Progenitor cell of endocrine pancreas (in vitro differentiated cells): ENCODE results near the gene AFG1L. TPM values are rescaled to one million over a fixed set of nuclear protein-coding genes. Genes with fewer than 3 reads are reported as not detected.
"Not testable (repeated sequence)": the region's sequence is repeated elsewhere in the genome, so short reads cannot be mapped to it uniquely, and the experiment has no call there.

Experiments used
- DNase-seq: peaks from one replicate; pipeline ENCODE4 v3.0.0; 2021; ENCODE audit warnings: low spot score; ENCODE audit not compliant: unreplicated experiment
- H3K27ac Mint-ChIP-seq: 2 replicates; pipeline ENCODE4 v1.8.0; 2021; ENCODE audit warnings: mild to moderate bottlenecking, moderate library complexity, mixed read lengths
- H3K27me3 Mint-ChIP-seq: 2 replicates; pipeline ENCODE4 v1.8.0; 2021; ENCODE audit warnings: mixed read lengths
- H3K36me3 Mint-ChIP-seq: 2 replicates; pipeline ENCODE4 v1.8.0; 2022; ENCODE audit warnings: mixed read lengths; ENCODE audit not compliant: insufficient read depth
- H3K4me1 Mint-ChIP-seq: 2 replicates; pipeline ENCODE4 v1.8.0; 2021; ENCODE audit warnings: low read depth, mixed read lengths
- H3K4me3 Mint-ChIP-seq: 2 replicates; pipeline ENCODE4 v1.8.0; 2021; ENCODE audit warnings: low read depth, mild to moderate bottlenecking, moderate library complexity, mixed read lengths
- H3K9me3 Mint-ChIP-seq: 2 replicates; pipeline ENCODE4 v1.8.0; 2021; ENCODE audit warnings: low read depth, mixed read lengths
- CTCF ChIP-seq: fragments of 200-600 bp; sonication (generic); IDR thresholded peaks from one replicate; pipeline ENCODE4 v1.5.0; 2021; ENCODE audit warnings: antibody characterized with exemption, mild to moderate bottlenecking; ENCODE audit not compliant: unreplicated experiment
- total RNA-seq: library from RNA; stranded (reverse); gene quantifications from 2 replicates; pipeline ENCODE4 v1.2.1, GENCODE V29; 2021

Gene AFG1L
- total RNA-seq, 1 donor from 2014 or later = 9.6 TPM

GRCh38 chr6:108291091-108291490 is 3.8 kb upstream of the AFG1L start:
- H3K4me1 Mint-ChIP-seq = peaks cover 10% of the 10 kb centered on the region
- no peak for DNase-seq
- peaks cover 3% of the 10 kb centered on the region for H3K27me3 Mint-ChIP-seq
- H3K9me3 Mint-ChIP-seq = no peaks in the 10 kb centered on the region
- no peak overlapping the region for H3K4me3 Mint-ChIP-seq
- no peak for TF ChIP-seq CTCF
- H3K36me3 Mint-ChIP-seq = no peaks in the 10 kb centered on the region
- H3K27ac Mint-ChIP-seq = no peak overlapping the region

GRCh38 chr6:108292561-108292960 is 2.3 kb upstream of the AFG1L start:
- not testable (repeated sequence) for H3K27me3 Mint-ChIP-seq, H3K27ac Mint-ChIP-seq, DNase-seq, H3K36me3 Mint-ChIP-seq, H3K4me1 Mint-ChIP-seq, H3K9me3 Mint-ChIP-seq, H3K4me3 Mint-ChIP-seq

- H3K27ac Mint-ChIP-seq = peak overlapping the region; percentile 99
- H3K9me3 Mint-ChIP-seq = no peaks in the 10 kb centered on the region
- H3K27me3 Mint-ChIP-seq = peaks cover 3% of the 10 kb centered on the region
- TF ChIP-seq CTCF = no peak
- H3K4me3 Mint-ChIP-seq = peak overlapping the region; percentile 98
- no peak for DNase-seq
- H3K36me3 Mint-ChIP-seq = no peaks in the 10 kb centered on the region
- peaks cover 7% of the 10 kb centered on the region for H3K4me1 Mint-ChIP-seq
Observed at GRCh38 chr6:108293527-108294296, 1.1 kb upstream of the AFG1L start.

GRCh38 chr6:108294297-108294726 is 542 bp upstream of the AFG1L start:
- Mint-ChIP-seq H3K27ac (peak overlapping the region; percentile 99), H3K4me3 (peak overlapping the region; percentile 98), H3K27me3 (peaks cover 2% of the 10 kb centered on the region), H3K36me3 (no peaks in the 10 kb centered on the region), H3K9me3 (no peaks in the 10 kb centered on the region), H3K4me1 (peaks cover 7% of the 10 kb centered on the region)
- DNase-seq = no peak
- no peak for TF ChIP-seq CTCF

DNA sequence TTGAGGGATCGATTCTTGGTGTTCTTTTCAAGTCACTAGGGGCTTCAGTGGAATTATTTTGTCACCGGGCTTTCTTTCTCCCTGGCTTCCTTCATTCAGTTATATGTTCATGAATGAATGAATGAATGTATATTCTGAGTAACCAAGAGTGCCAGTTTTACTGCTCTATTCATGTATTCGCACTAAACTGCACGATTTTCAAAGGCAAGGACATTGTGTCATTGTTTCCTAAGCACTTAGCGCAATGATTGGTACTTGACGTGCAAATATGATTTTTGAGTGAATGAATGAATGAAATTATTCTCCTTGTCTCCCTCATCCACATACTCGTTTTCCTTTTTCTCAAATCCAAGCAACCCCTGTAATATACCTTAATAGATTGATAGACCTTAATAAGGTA is 822 bp downstream of the AFG1L start:
- no peak for DNase-seq
- no peaks in the 10 kb centered on the region for H3K27me3 Mint-ChIP-seq
- H3K4me1 Mint-ChIP-seq = peaks cover 7% of the 10 kb centered on the region
- H3K9me3 Mint-ChIP-seq = no peaks in the 10 kb centered on the region
- TF ChIP-seq CTCF = no peak
- H3K27ac Mint-ChIP-seq = peak overlapping the region; percentile 99
- no peaks in the 10 kb centered on the region for H3K36me3 Mint-ChIP-seq
- H3K4me3 Mint-ChIP-seq = peak overlapping the region; percentile 98

GRCh38 chr6:108302386-108302785 is 7.5 kb downstream of the AFG1L start:
- H3K4me3 Mint-ChIP-seq = no peak overlapping the region
- no peak for TF ChIP-seq CTCF
- H3K9me3 Mint-ChIP-seq = peaks cover 6% of the 10 kb centered on the region
- peaks cover 6% of the 10 kb centered on the region for H3K36me3 Mint-ChIP-seq
- H3K27me3 Mint-ChIP-seq = no peaks in the 10 kb centered on the region
- no peak for DNase-seq
- no peak overlapping the region for H3K27ac Mint-ChIP-seq
- peaks cover 9% of the 10 kb centered on the region for H3K4me1 Mint-ChIP-seq
